H9 (cell line): ENCODE results near the gene CD300E. TPM values are rescaled to one million over a fixed set of nuclear protein-coding genes. Genes with fewer than 3 reads are reported as not detected.

Experiments used
- DNase-seq: peaks from one replicate; pipeline ENCODE4 v3.0.0-alpha.2; 2017
- H2AFZ ChIP-seq: one replicate; pipeline ENCODE4 v1.6.1; 2013; ENCODE audit warnings: mild to moderate bottlenecking, low read length, control low read depth, moderate library complexity
- H2AK5ac ChIP-seq: 2 replicates; pipeline ENCODE4 v1.6.1; 2013; ENCODE audit warnings: low read length, control low read depth, mixed read lengths; ENCODE audit not compliant: insufficient read length
- H2BK120ac ChIP-seq: one replicate; pipeline ENCODE4 v1.6.1; 2013; ENCODE audit warnings: low read depth, mild to moderate bottlenecking, low read length, control low read depth, inconsistent platforms; ENCODE audit not compliant: poor library complexity, severe bottlenecking
- H2BK12ac ChIP-seq: 2 replicates; pipeline ENCODE4 v1.6.1; 2013; ENCODE audit warnings: low read length, control low read depth, mixed read lengths, low read depth; ENCODE audit not compliant: insufficient read length
- H2BK15ac ChIP-seq: 2 replicates; pipeline ENCODE4 v1.6.1; 2013; ENCODE audit warnings: low read depth, low read length, control low read depth
- H2BK20ac ChIP-seq: one replicate; pipeline ENCODE4 v1.6.1; 2013; ENCODE audit warnings: low read depth, mild to moderate bottlenecking, low read length, control low read depth, inconsistent platforms; ENCODE audit not compliant: poor library complexity, severe bottlenecking
- H2BK5ac ChIP-seq: 2 replicates; pipeline ENCODE4 v1.6.1; 2013; ENCODE audit warnings: low read length, control low read depth, mixed read lengths; ENCODE audit not compliant: insufficient read length
- H3K14ac ChIP-seq: 2 replicates; pipeline ENCODE4 v1.6.1; 2013; ENCODE audit warnings: low read length, control low read depth; ENCODE audit not compliant: insufficient read depth
- H3K18ac ChIP-seq: 2 replicates; pipeline ENCODE4 v1.6.1; 2013; ENCODE audit warnings: low read depth, mild to moderate bottlenecking, mixed read lengths, low read length, control low read depth; ENCODE audit not compliant: insufficient read length
- H3K23ac ChIP-seq: 2 replicates; pipeline ENCODE4 v1.6.1; 2013; ENCODE audit warnings: low read length, control low read depth, mixed read lengths, low read depth; ENCODE audit not compliant: insufficient read length
- H3K23me2 ChIP-seq: 2 replicates; pipeline ENCODE4 v1.6.1; 2013; ENCODE audit warnings: low read depth, mild to moderate bottlenecking, mixed read lengths, low read length, control low read depth; ENCODE audit not compliant: insufficient read length, poor library complexity, severe bottlenecking
- H3K27ac ChIP-seq: 2 replicates; pipeline ENCODE4 v1.5.1; 2013; ENCODE audit warnings: low read length, control low read depth, mixed read lengths, low read depth; ENCODE audit not compliant: insufficient read length
- H3K27me3 ChIP-seq: 2 replicates; pipeline ENCODE4 v1.6.1; 2013; ENCODE audit warnings: low read length, control low read depth, inconsistent platforms; ENCODE audit not compliant: insufficient read depth
- H3K4ac ChIP-seq: 2 replicates; pipeline ENCODE4 v1.6.1; 2013; ENCODE audit warnings: low read depth, mild to moderate bottlenecking, control low read depth, inconsistent platforms, low read length, moderate library complexity
- H3K4me1 ChIP-seq: 2 replicates; pipeline ENCODE4 v1.6.1; 2013; ENCODE audit warnings: low read length, control low read depth, inconsistent platforms; ENCODE audit not compliant: insufficient read depth
- H3K4me2 ChIP-seq: 2 replicates; pipeline ENCODE4 v1.6.1; 2013; ENCODE audit warnings: low read length, control low read depth, mixed read lengths; ENCODE audit not compliant: insufficient read length, insufficient read depth
- H3K56ac ChIP-seq: 2 replicates; pipeline ENCODE4 v1.6.1; 2013; ENCODE audit warnings: low read depth, mild to moderate bottlenecking, mixed read lengths, low read length, control low read depth; ENCODE audit not compliant: insufficient read length
- H3K79me1 ChIP-seq: 2 replicates; pipeline ENCODE4 v1.6.1; 2013; ENCODE audit warnings: low read depth, mild to moderate bottlenecking, moderate library complexity, low read length, control low read depth, inconsistent platforms; ENCODE audit not compliant: insufficient read depth, poor library complexity, severe bottlenecking
- H3K79me2 ChIP-seq: 2 replicates; pipeline ENCODE4 v1.6.1; 2013; ENCODE audit warnings: low read length, control low read depth, inconsistent platforms; ENCODE audit not compliant: insufficient read depth
- H3K9ac ChIP-seq: 2 replicates; pipeline ENCODE4 v1.6.1; 2013; ENCODE audit warnings: low read length, control low read depth, mixed read lengths; ENCODE audit not compliant: insufficient read length; ENCODE audit errors: extremely low read depth
- H3K9me3 ChIP-seq: one replicate; pipeline ENCODE4 v1.6.1; 2013; ENCODE audit warnings: low read depth, low read length, inconsistent platforms; ENCODE audit not compliant: control insufficient read depth
- H3T11ph ChIP-seq: one replicate; pipeline ENCODE4 v1.6.1; 2013; ENCODE audit warnings: mild to moderate bottlenecking, low read length, control low read depth, inconsistent platforms
- H4K20me1 ChIP-seq: one replicate; pipeline ENCODE4 v1.6.1; 2013; ENCODE audit not compliant: control insufficient read depth, insufficient read length, insufficient read depth
- H4K5ac ChIP-seq: 2 replicates; pipeline ENCODE4 v1.6.1; 2013; ENCODE audit warnings: low read depth, mild to moderate bottlenecking, mixed read lengths, low read length, control low read depth; ENCODE audit not compliant: insufficient read length
- H4K8ac ChIP-seq: replicated peaks from 2 replicates; pipeline ENCODE4 v1.6.1; 2013; ENCODE audit warnings: low read length, control low read depth, mixed read lengths, low read depth; ENCODE audit not compliant: insufficient read length
- H4K91ac ChIP-seq: 2 replicates; pipeline ENCODE4 v1.6.1; 2013; ENCODE audit warnings: low read depth, mild to moderate bottlenecking, moderate library complexity, mixed read lengths, low read length, control low read depth; ENCODE audit not compliant: insufficient read length
- H3K27ac Mint-ChIP-seq, 3 experiments: 2 replicates in 2 of 3; 3 replicates in 1 of 3; pipeline ENCODE4 v1.8.0; 2020 to 2021; ENCODE audit warnings: mixed read lengths in 3 of 3, mild to moderate bottlenecking in 1 of 3, moderate library complexity in 1 of 3
- H3K27me3 Mint-ChIP-seq: 2 replicates; pipeline ENCODE4 v1.8.0; 2021; ENCODE audit warnings: low read depth, mild to moderate bottlenecking, moderate library complexity, mixed read lengths
- H3K36me3 Mint-ChIP-seq, 3 experiments: 2 replicates in 2 of 3; 3 replicates in 1 of 3; pipeline ENCODE4 v1.8.0; 2020 to 2021; ENCODE audit warnings: low read depth in 3 of 3, mixed read lengths in 3 of 3; ENCODE audit not compliant: insufficient read depth in 1 of 3
- H3K4me1 Mint-ChIP-seq, 2 experiments: 2 replicates each; pipeline ENCODE4 v1.8.0; 2020; ENCODE audit warnings: mixed read lengths in 2 of 2
- H3K4me3 Mint-ChIP-seq, 2 experiments: 2 replicates in 1 of 2; 3 replicates in 1 of 2; pipeline ENCODE4 v1.8.0; 2020 to 2021; ENCODE audit warnings: mild to moderate bottlenecking in 2 of 2, mixed read lengths in 2 of 2, moderate library complexity in 1 of 2
- H3K9me3 Mint-ChIP-seq, 2 experiments: 2 replicates in 1 of 2; 3 replicates in 1 of 2; pipeline ENCODE4 v1.8.0; 2020; ENCODE audit warnings: mild to moderate bottlenecking in 2 of 2, mixed read lengths in 2 of 2, moderate library complexity in 1 of 2
- CTCF ChIP-seq: fragments of 200-600 bp; sonication (generic); conservative IDR thresholded peaks from 3 replicates; pipeline ENCODE4 v1.8.0; 2021; ENCODE audit warnings: antibody characterized with exemption, mild to moderate bottlenecking
- WGBS: extraction: QIAGEN DNeasy Blood & Tissue Kit; methylation state at CpG from one replicate; pipeline ENCODE4 v1.1.7; 2013; ENCODE audit warnings: missing lambda C conversion rate, low lambda C conversion rate, mixed read lengths; ENCODE audit not compliant: insufficient read length; ENCODE audit errors: extremely low coverage; 5-methylcytosine and 5-hydroxymethylcytosine counted together
- total RNA-seq: library from RNA; stranded (reverse); gene quantifications from 2 replicates; pipeline ENCODE4 v1.2.1, GENCODE V29; 2021

The CD300E gene
- total RNA-seq, 1 experiment from 2014 or later: not detected

- no peak overlapping the region for H3K56ac ChIP-seq
- H4K20me1 ChIP-seq: no peaks in the 10 kb centered on the region
- H3K27ac Mint-ChIP-seq: no peak overlapping the region; a peak in 1 of 7 replicates
- H2BK120ac ChIP-seq: no peak overlapping the region
- H3K23ac ChIP-seq: no peak overlapping the region
- H3K4ac ChIP-seq: no peak overlapping the region
- H3T11ph ChIP-seq: no peak overlapping the region
- H2AFZ ChIP-seq: no peak overlapping the region
- no peak overlapping the region for H3K4me3 Mint-ChIP-seq
- no peaks in the 10 kb centered on the region for H3K23me2 ChIP-seq
- no peak overlapping the region for H2AK5ac ChIP-seq
- WGBS: no CpG with 5 or more reads among the region's 7 CpGs
- H3K18ac ChIP-seq: no peak overlapping the region
- no peaks in the 10 kb centered on the region; a peak in 1 of 5 replicates for H3K9me3 Mint-ChIP-seq
- H2BK20ac ChIP-seq: no peak overlapping the region
- no peak overlapping the region for H4K91ac ChIP-seq
- H3K14ac ChIP-seq: no peak overlapping the region
- no peaks in the 10 kb centered on the region for H3K27me3 ChIP-seq
- H3K79me2 ChIP-seq: no peaks in the 10 kb centered on the region
- H4K8ac ChIP-seq: no peak overlapping the region
- H2BK15ac ChIP-seq: no peak overlapping the region
- no peaks in the 10 kb centered on the region for H3K79me1 ChIP-seq
- no peak overlapping the region for H3K27ac ChIP-seq
- H3K9me3 ChIP-seq: no peaks in the 10 kb centered on the region
- H3K4me1 Mint-ChIP-seq: peaks cover 23 to 25% of the 10 kb centered on the region in 2 experiments
- no peak overlapping the region for H3K4me2 ChIP-seq
- peaks cover 31% of the 10 kb centered on the region for H3K27me3 Mint-ChIP-seq
- DNase-seq: no peak
- no peaks in the 10 kb centered on the region; the same call in 1 of the 2 replicates for H3K4me1 ChIP-seq
- no peaks in the 10 kb centered on the region for H3K36me3 Mint-ChIP-seq
- H2BK5ac ChIP-seq: no peak overlapping the region
- no peak overlapping the region for H3K9ac ChIP-seq
- H4K5ac ChIP-seq: no peak overlapping the region
- H2BK12ac ChIP-seq: no peak overlapping the region
- no peak for TF ChIP-seq CTCF
Measured at GRCh38 chr17:74642995-74643394, 19.5 kb upstream of the CD300E start.
